HG02588 (cell line): ENCODE measurements around the gene SSR4.

Experiments used
- ATAC-seq: cut with Tn5 transposase; IDR thresholded peaks from one replicate; pipeline ENCODE4 v1.9.1; 2021; ENCODE audit warnings: mild to moderate bottlenecking, moderate library complexity; ENCODE audit not compliant: unreplicated experiment

Gene SSR4

GRCh38 chrX:153828308-153828707 is 33.8 kb downstream of the SSR4 start:
- ATAC-seq: no peak

- no peak for ATAC-seq
Observed at GRCh38 chrX:153828723-153829548, 34.5 kb downstream of the SSR4 start.

GRCh38 chrX:153829549-153829798 is 35.0 kb downstream of the SSR4 start:
- ATAC-seq: no peak

- no peak for ATAC-seq
Observed at GRCh38 chrX:153829799-153830639, 35.6 kb downstream of the SSR4 start, which contains the start of gene PDZD4. Gene PDZD4 (minus strand): TSS chrX:153830544. CDS start chrX:153830298, 246 bp downstream.

- ATAC-seq: no peak
Observed at GRCh38 chrX:153830640-153831428, 36.4 kb downstream of the SSR4 start.

GRCh38 chrX:153831429-153832150 is 37.1 kb downstream of the SSR4 start:
- ATAC-seq: no peak

GRCh38 chrX:153832728-153833127 is 38.3 kb downstream of the SSR4 start:
- ATAC-seq: no peak

- ATAC-seq: no peak
Observed at GRCh38 chrX:153836921-153837320, 42.5 kb downstream of the SSR4 start.

- ATAC-seq: no peak
Observed at GRCh38 chrX:153844509-153845082, 50.1 kb downstream of the SSR4 start.

- ATAC-seq: no peak
Observed at GRCh38 chrX:153845195-153845594, 50.7 kb downstream of the SSR4 start.

- no peak for ATAC-seq
Observed at GRCh38 chrX:153845842-153846241, 51.4 kb downstream of the SSR4 start.
